ENCODE measurements around the gene PAQR5. TPM values are rescaled to one million over a fixed set of nuclear protein-coding genes. Genes with fewer than 3 reads are reported as not detected.
A peak's percentile ranks its signal among the peaks of the same experiment; 100 is the strongest.

PAQR5 gene
- total RNA-seq, 3 donors from 2014 or later = 0.96 to 2.6 (median 2.0) TPM

- intact Hi-C loops (cut with DNase I; ENCODE audit: low total_unique reads) = no loop called here
- Histone ChIP-seq H3K36me3 (no peaks in the 10 kb centered on the region), H3K9me3 (no peaks in the 10 kb centered on the region), H3K27ac (peak overlapping the region; percentile 32 to 64), H3K4me3 (no peak overlapping the region), H3K27me3 (no peaks in the 10 kb centered on the region), H3K4me1 (no peaks in the 10 kb centered on the region)
- TF ChIP-seq POLR2A (IDR thresholded peaks at IDR 0.05) (no peak), CTCF (IDR thresholded peaks at IDR 0.05) (no peak), POLR2AphosphoS5 (IDR thresholded peaks at IDR 0.05) (no peak)
- peak in 1 of 2 donors; percentile 74 for DNase-seq (ENCODE audit: low spot score in 2 of 2)
Measured at GRCh38 chr15:69422336-69422895, 123.7 kb downstream of the PAQR5 start.

GRCh38 chr15:69424001-69424400, 125.3 kb downstream of the PAQR5 start:
- no peaks in the 10 kb centered on the region for H3K9me3 ChIP-seq
- no peaks in the 10 kb centered on the region for H3K27me3 ChIP-seq
- no peaks in the 10 kb centered on the region for H3K36me3 ChIP-seq
- intact Hi-C loops (cut with DNase I; ENCODE audit: low total_unique reads) = no loop called here
- TF ChIP-seq POLR2AphosphoS5 (IDR thresholded peaks at IDR 0.05) = no peak
- no peak for TF ChIP-seq CTCF (IDR thresholded peaks at IDR 0.05)
- no peak for DNase-seq (ENCODE audit: low spot score in 2 of 2)
- no peaks in the 10 kb centered on the region for H3K4me1 ChIP-seq
- H3K27ac ChIP-seq = no peak overlapping the region
- no peak overlapping the region for H3K4me3 ChIP-seq

GRCh38 chr15:69424748-69425413, 126.2 kb downstream of the PAQR5 start:
- Histone ChIP-seq H3K27ac (no peak overlapping the region), H3K4me3 (no peak overlapping the region), H3K9me3 (no peaks in the 10 kb centered on the region), H3K36me3 (no peaks in the 10 kb centered on the region), H3K27me3 (no peaks in the 10 kb centered on the region), H3K4me1 (no peaks in the 10 kb centered on the region)
- intact Hi-C loops (cut with DNase I; ENCODE audit: low total_unique reads) = no loop called here
- TF ChIP-seq POLR2A (IDR thresholded peaks at IDR 0.05) (no peak), CTCF (IDR thresholded peaks at IDR 0.05) (no peak), POLR2AphosphoS5 (IDR thresholded peaks at IDR 0.05) (no peak)
- no peak for DNase-seq (ENCODE audit: low spot score in 2 of 2)

GRCh38 chr15:69433831-69434230, 135.1 kb downstream of the PAQR5 start:
- Histone ChIP-seq H3K27ac (no peak overlapping the region), H3K9me3 (no peaks in the 10 kb centered on the region), H3K36me3 (no peaks in the 10 kb centered on the region), H3K4me3 (no peak overlapping the region), H3K4me1 (no peaks in the 10 kb centered on the region), H3K27me3 (no peaks in the 10 kb centered on the region)
- DNase-seq (ENCODE audit: low spot score in 2 of 2) = no peak
- intact Hi-C loops (cut with DNase I; ENCODE audit: low total_unique reads) = no loop called here
- TF ChIP-seq POLR2AphosphoS5 (IDR thresholded peaks at IDR 0.05) (no peak), CTCF (IDR thresholded peaks at IDR 0.05) (no peak), POLR2A (IDR thresholded peaks at IDR 0.05) (no peak)

GRCh38 chr15:69434238-69434637, 135.5 kb downstream of the PAQR5 start:
- intact Hi-C loops (cut with DNase I; ENCODE audit: low total_unique reads) = no loop called here
- Histone ChIP-seq H3K4me3 (no peak overlapping the region), H3K36me3 (no peaks in the 10 kb centered on the region), H3K4me1 (no peaks in the 10 kb centered on the region), H3K9me3 (no peaks in the 10 kb centered on the region), H3K27me3 (no peaks in the 10 kb centered on the region), H3K27ac (no peak overlapping the region)
- no peak for DNase-seq (ENCODE audit: low spot score in 2 of 2)
- TF ChIP-seq POLR2AphosphoS5 (IDR thresholded peaks at IDR 0.05) = no peak
- no peak for TF ChIP-seq CTCF (IDR thresholded peaks at IDR 0.05)
- no peak for TF ChIP-seq POLR2A (IDR thresholded peaks at IDR 0.05)
